Karpas-422 (cell line): ENCODE results near the gene TEKT5. TPM values are rescaled to one million over a fixed set of nuclear protein-coding genes. Genes with fewer than 3 reads are reported as not detected.
"Not testable (repeated sequence)": the region's sequence is repeated elsewhere in the genome, so short reads cannot be mapped to it uniquely, and the experiment has no call there.

Experiments
- DNase-seq: peaks from one replicate; pipeline ENCODE4 v3.0.0-alpha.2; 2015
- H2AFZ ChIP-seq: fragments of 200-600 bp; sonication (generic); 2 replicates; pipeline ENCODE4 v1.6.1; 2014; ENCODE audit warnings: antibody characterized with exemption, low read length, mixed read lengths
- H3K27ac ChIP-seq: fragments of 200-600 bp; sonication (generic); 2 replicates; pipeline ENCODE4 v1.5.1; 2014; ENCODE audit warnings: mild to moderate bottlenecking, low read length, moderate library complexity
- H3K27me3 ChIP-seq: fragments of 200-600 bp; sonication (generic); 2 replicates; pipeline ENCODE4 v1.6.1; 2014; ENCODE audit warnings: low read length, mixed read lengths
- H3K36me3 ChIP-seq: fragments of 200-600 bp; sonication (generic); 2 replicates; pipeline ENCODE4 v1.6.1; 2014; ENCODE audit warnings: low read length, mixed read lengths; ENCODE audit not compliant: insufficient read depth
- H3K4me1 ChIP-seq: fragments of 200-600 bp; sonication (generic); 2 replicates; pipeline ENCODE4 v1.6.1; 2014; ENCODE audit warnings: mild to moderate bottlenecking, low read length, mixed read lengths
- H3K4me2 ChIP-seq: fragments of 200-600 bp; sonication (generic); 2 replicates; pipeline ENCODE4 v1.6.1; 2014; ENCODE audit warnings: low read length, low read depth, mild to moderate bottlenecking; ENCODE audit not compliant: poor library complexity, severe bottlenecking
- H3K4me3 ChIP-seq: fragments of 200-600 bp; sonication (generic); 2 replicates; pipeline ENCODE4 v1.5.1; 2014; ENCODE audit warnings: mild to moderate bottlenecking, antibody characterized with exemption, low read length, mixed read lengths
- H3K79me2 ChIP-seq: fragments of 200-600 bp; sonication (generic); 2 replicates; pipeline ENCODE4 v1.6.1; 2014; ENCODE audit warnings: mild to moderate bottlenecking, low read length, mixed read lengths
- H3K9ac ChIP-seq: fragments of 200-600 bp; sonication (generic); 2 replicates; pipeline ENCODE4 v1.6.0; 2014; ENCODE audit warnings: low read length
- H3K9me2 ChIP-seq: fragments of 200-600 bp; sonication (generic), shearing (Covaris generic); replicated peaks from 2 replicates; pipeline ENCODE4 v1.6.0; 2014; ENCODE audit warnings: mild to moderate bottlenecking, low read length, moderate library complexity; ENCODE audit not compliant: insufficient read depth
- H3K9me3 ChIP-seq: fragments of 300-700, 200-600 bp; sonication (generic); 2 replicates; pipeline ENCODE4 v1.6.1; 2014; ENCODE audit warnings: low read length, mixed read lengths
- H4K20me1 ChIP-seq: fragments of 200-600 bp; sonication (generic); 2 replicates; pipeline ENCODE4 v1.6.1; 2014; ENCODE audit warnings: mild to moderate bottlenecking, antibody characterized with exemption, low read length, low read depth; ENCODE audit not compliant: insufficient read depth
- total RNA-seq: library from RNA; depleted of rRNA; stranded (reverse); fragments of >200 nt; shearing (Covaris generic); gene quantifications from 2 replicates; pipeline ENCODE4 v1.2.3, GENCODE V29; 2014; ENCODE audit warnings: low replicate concordance

TEKT5 gene
- total RNA-seq, 1 experiment from 2014 or later = 2.6 TPM

DNA sequence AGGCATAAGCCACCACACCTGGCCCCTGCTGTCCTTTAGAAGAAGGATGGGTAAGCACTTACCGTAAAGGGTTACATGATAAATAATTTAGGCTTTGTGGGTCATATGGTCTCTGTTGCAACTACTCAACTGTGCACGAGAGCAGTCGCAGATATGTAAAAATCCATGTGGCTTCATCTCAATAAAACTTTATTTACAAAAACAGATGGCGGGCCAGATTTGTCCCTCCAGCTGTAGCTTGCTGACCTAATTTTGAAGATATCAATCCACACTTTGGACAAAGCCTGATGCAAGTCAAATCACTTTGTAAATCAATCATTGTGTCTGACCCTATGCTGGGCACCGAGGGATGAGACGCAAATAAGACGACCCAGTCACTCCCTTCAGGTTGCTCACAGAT, 12.1 kb downstream of the TEKT5 start:
- H3K9me2 ChIP-seq = no peaks in the 10 kb centered on the region
- H3K9me3 ChIP-seq = no peaks in the 10 kb centered on the region
- no peak overlapping the region for H3K4me3 ChIP-seq
- H3K27ac ChIP-seq = no peak overlapping the region
- no peak overlapping the region for H3K4me2 ChIP-seq
- DNase-seq = no peak
- no peaks in the 10 kb centered on the region for H3K36me3 ChIP-seq
- no peak overlapping the region for H2AFZ ChIP-seq
- peaks cover 19% of the 10 kb centered on the region for H3K4me1 ChIP-seq
- H3K79me2 ChIP-seq = no peaks in the 10 kb centered on the region
- H3K9ac ChIP-seq = no peak overlapping the region
- no peaks in the 10 kb centered on the region for H3K27me3 ChIP-seq
- no peaks in the 10 kb centered on the region; the same call in 1 of the 2 replicates for H4K20me1 ChIP-seq

GRCh38 chr16:10681310-10682308, 13.1 kb downstream of the TEKT5 start:
- Histone ChIP-seq H2AFZ (no peak overlapping the region), H3K9ac (no peak overlapping the region), H3K9me3 (no peaks in the 10 kb centered on the region), H3K79me2 (no peaks in the 10 kb centered on the region), H3K36me3 (no peaks in the 10 kb centered on the region), H3K4me1 (peaks cover 20% of the 10 kb centered on the region), H3K9me2 (no peaks in the 10 kb centered on the region), H3K27me3 (no peaks in the 10 kb centered on the region), H3K4me2 (no peak overlapping the region), H3K27ac (no peak overlapping the region), H3K4me3 (no peak overlapping the region), H4K20me1 (no peaks in the 10 kb centered on the region; the same call in 1 of the 2 replicates)
- no peak for DNase-seq

DNA sequence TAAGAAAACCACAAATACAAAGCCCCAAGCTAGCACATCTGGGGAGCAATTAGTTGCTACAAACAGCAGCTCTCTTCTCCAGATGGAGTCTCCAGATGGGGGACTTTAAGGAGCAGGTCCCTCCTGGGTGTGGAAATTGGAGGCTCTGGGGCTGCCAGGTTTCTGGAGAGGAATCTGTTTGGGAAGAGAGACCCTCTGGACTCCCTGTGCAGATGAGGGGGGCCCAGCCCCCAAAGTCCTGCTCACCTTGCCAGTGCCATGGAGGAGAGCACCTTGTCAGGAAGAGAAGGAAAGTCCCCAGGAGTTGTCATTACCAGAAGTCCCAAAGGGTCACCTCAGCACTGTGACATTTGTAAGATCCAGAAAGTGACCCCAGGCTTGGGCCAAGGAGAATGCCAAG, 14.8 kb downstream of the TEKT5 start:
- Histone ChIP-seq H3K79me2 (no peaks in the 10 kb centered on the region), H3K9ac (no peak overlapping the region), H4K20me1 (no peaks in the 10 kb centered on the region; the same call in 1 of the 2 replicates), H3K4me3 (no peak overlapping the region), H2AFZ (no peak overlapping the region), H3K4me2 (no peak overlapping the region), H3K27me3 (no peaks in the 10 kb centered on the region), H3K9me3 (no peaks in the 10 kb centered on the region), H3K36me3 (no peaks in the 10 kb centered on the region), H3K27ac (no peak overlapping the region), H3K4me1 (peaks cover 20% of the 10 kb centered on the region), H3K9me2 (no peaks in the 10 kb centered on the region)
- DNase-seq = no peak

- H3K4me3 ChIP-seq, H3K36me3 ChIP-seq, H2AFZ ChIP-seq, H3K79me2 ChIP-seq, DNase-seq, H3K9me3 ChIP-seq, H3K9ac ChIP-seq, H3K9me2 ChIP-seq, H4K20me1 ChIP-seq, H3K27me3 ChIP-seq, H3K27ac ChIP-seq: not testable (repeated sequence)
- H3K4me1 ChIP-seq = peaks cover 20% of the 10 kb centered on the region
- peak overlapping the region; percentile 66 for H3K4me2 ChIP-seq
These were observed 15.3 kb downstream of the TEKT5 start for GRCh38 chr16:10679441-10679840.

DNA sequence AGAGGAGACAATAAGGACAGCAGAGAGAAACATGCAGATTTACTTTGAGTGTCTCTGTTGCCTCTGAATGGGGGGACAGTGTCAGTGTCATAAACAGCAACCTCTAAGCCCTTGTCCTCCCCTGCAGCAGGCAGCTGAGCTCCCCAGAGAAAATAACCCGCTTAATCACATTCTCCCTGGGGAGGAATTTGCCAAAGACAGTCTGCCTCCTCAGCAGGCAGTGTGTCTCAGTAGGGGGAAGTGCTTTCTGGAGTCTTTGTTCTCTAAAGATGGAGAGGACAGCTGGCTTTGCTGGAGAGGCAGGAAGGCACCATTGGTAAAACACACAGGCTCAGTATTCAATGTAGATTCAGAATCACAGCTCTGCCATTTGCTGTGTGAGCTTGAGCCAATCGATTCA, 16.1 kb downstream of the TEKT5 start:
- Histone ChIP-seq H3K27me3 (no peaks in the 10 kb centered on the region), H3K4me2 (peak overlapping the region; percentile 66), H3K79me2 (no peaks in the 10 kb centered on the region), H3K27ac (no peak overlapping the region), H3K9me2 (no peaks in the 10 kb centered on the region), H3K9me3 (no peaks in the 10 kb centered on the region), H3K4me3 (peak overlapping the region; percentile 42; the same call in 1 of the 2 replicates), H4K20me1 (no peaks in the 10 kb centered on the region; the same call in 1 of the 2 replicates), H2AFZ (peak overlapping the region; percentile 32; the same call in 1 of the 2 replicates), H3K9ac (peak overlapping the region; percentile 29; the same call in 1 of the 2 replicates), H3K4me1 (peaks cover 20% of the 10 kb centered on the region), H3K36me3 (no peaks in the 10 kb centered on the region)
- DNase-seq = peak; percentile 89

DNA sequence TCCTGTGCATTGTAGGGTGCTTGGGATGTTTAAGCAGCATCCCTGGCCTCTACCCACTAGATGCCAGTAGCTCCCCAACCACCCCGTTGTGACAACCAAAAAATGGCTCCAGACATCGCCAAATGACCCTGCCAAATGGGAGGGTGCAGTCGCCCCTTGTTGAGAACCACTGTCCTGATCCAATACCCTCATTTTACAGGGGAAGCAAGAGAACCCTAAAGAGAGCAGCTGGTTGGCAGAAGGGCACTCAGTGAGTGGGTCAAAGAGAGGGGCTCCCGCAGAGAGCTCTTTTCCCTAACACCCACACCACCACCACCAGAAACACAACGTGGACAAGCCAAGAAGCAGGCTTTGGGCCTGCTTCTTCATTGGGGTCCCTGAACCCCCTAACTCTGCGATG, 18.4 kb downstream of the TEKT5 start:
- no peak overlapping the region for H2AFZ ChIP-seq
- no peak overlapping the region for H3K4me2 ChIP-seq
- H3K9me3 ChIP-seq = no peaks in the 10 kb centered on the region
- no peak overlapping the region for H3K27ac ChIP-seq
- H3K9ac ChIP-seq = no peak overlapping the region
- no peaks in the 10 kb centered on the region for H3K9me2 ChIP-seq
- DNase-seq = no peak
- H3K4me1 ChIP-seq = peaks cover 20% of the 10 kb centered on the region
- H3K27me3 ChIP-seq = no peaks in the 10 kb centered on the region
- H4K20me1 ChIP-seq = no peaks in the 10 kb centered on the region
- H3K4me3 ChIP-seq = no peak overlapping the region
- no peaks in the 10 kb centered on the region for H3K36me3 ChIP-seq
- no peaks in the 10 kb centered on the region for H3K79me2 ChIP-seq

- H2AFZ ChIP-seq = no peak overlapping the region
- H3K9me3 ChIP-seq = no peaks in the 10 kb centered on the region
- no peaks in the 10 kb centered on the region for H3K79me2 ChIP-seq
- no peak for DNase-seq
- H3K4me1 ChIP-seq = peaks cover 20% of the 10 kb centered on the region
- H3K27me3 ChIP-seq = no peaks in the 10 kb centered on the region
- no peak overlapping the region for H3K4me3 ChIP-seq
- H4K20me1 ChIP-seq = no peaks in the 10 kb centered on the region
- H3K4me2 ChIP-seq = no peak overlapping the region
- H3K27ac ChIP-seq = no peak overlapping the region
- H3K9ac ChIP-seq = no peak overlapping the region
- no peaks in the 10 kb centered on the region for H3K36me3 ChIP-seq
- no peaks in the 10 kb centered on the region for H3K9me2 ChIP-seq
These were observed 18.9 kb downstream of the TEKT5 start for GRCh38 chr16:10675861-10676260.

DNA sequence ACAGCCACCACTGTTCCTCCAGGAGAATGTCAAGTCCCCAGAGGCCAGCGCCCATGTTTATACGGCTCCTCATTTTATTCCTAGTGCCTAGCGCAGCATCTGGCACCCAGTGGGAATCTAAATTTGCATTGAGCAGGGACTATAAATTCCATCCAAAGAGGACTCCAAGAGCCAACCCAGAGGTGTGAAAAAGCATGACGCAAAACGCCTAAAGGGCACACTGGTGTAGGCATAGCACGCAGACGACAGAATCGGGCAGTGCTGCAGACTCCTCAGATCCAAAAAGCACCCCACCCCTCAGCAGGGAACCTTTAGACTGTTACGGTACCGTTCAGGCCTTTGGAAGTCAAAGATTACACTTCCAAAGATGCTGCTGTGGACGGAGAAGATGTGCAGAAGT, 19.5 kb downstream of the TEKT5 start:
- no peak overlapping the region for H3K4me3 ChIP-seq
- H2AFZ ChIP-seq = no peak overlapping the region
- no peaks in the 10 kb centered on the region for H3K79me2 ChIP-seq
- H3K36me3 ChIP-seq = no peaks in the 10 kb centered on the region
- H3K9me2 ChIP-seq = no peaks in the 10 kb centered on the region
- H3K4me1 ChIP-seq = peaks cover 20% of the 10 kb centered on the region
- H3K9ac ChIP-seq = no peak overlapping the region
- DNase-seq = no peak
- H3K27ac ChIP-seq = no peak overlapping the region
- H3K27me3 ChIP-seq = no peaks in the 10 kb centered on the region
- no peaks in the 10 kb centered on the region for H4K20me1 ChIP-seq
- no peaks in the 10 kb centered on the region for H3K9me3 ChIP-seq
- H3K4me2 ChIP-seq = no peak overlapping the region
